PC-3 (cell line): Measurements from ENCODE around the gene KIN. TPM values are rescaled to one million over a fixed set of nuclear protein-coding genes. Genes with fewer than 3 reads are reported as not detected.

Experiments
- ATAC-seq: fragments of 200-7000 bp; cut with Tn5 transposase; 2 replicates; pipeline ENCODE4 v1.9.1; 2020; ENCODE audit warnings: mild to moderate bottlenecking, moderate library complexity
- BruUV-seq: library from RNA; stranded (reverse); fragments of 400-500 nt; replicated peaks from 2 replicates; lab custom pipeline; 2021; lab: Mats Ljungman, UMichigan
- CTCF ChIA-PET: fragments of 300-600 bp; sonication (Branson Sonifier 250); formaldehyde crosslinking; loops from one replicate; lab custom pipeline; 2022; ENCODE audit warnings: antibody characterized with exemption; lab: Charles Lee
- POLR2A ChIA-PET: fragments of 300-600 bp; sonication (Branson Sonifier 250); formaldehyde crosslinking; loops from one replicate; lab custom pipeline; 2022; ENCODE audit warnings: antibody characterized with exemption; ENCODE audit not compliant: unreplicated experiment; lab: Charles Lee
- DNase-seq: peaks from one replicate; pipeline ENCODE4 v3.0.0-alpha.2; 2015
- H2AFZ ChIP-seq: fragments of 300-600 bp; sonication (generic); 2 replicates; pipeline ENCODE4 v1.6.0; 2016; ENCODE audit warnings: antibody characterized with exemption, low read length
- H3F3A ChIP-seq: fragments of 300-600 bp; sonication (generic); one replicate; pipeline ENCODE4 v1.6.0; 2017; ENCODE audit warnings: antibody characterized with exemption, low read length, control low read depth, mild to moderate bottlenecking; ENCODE audit not compliant: unreplicated experiment
- H3K27ac ChIP-seq: fragments of 300-600 bp; sonication (generic); 2 replicates; pipeline ENCODE4 v1.5.1; 2016; ENCODE audit warnings: mild to moderate bottlenecking, low read length
- H3K27me3 ChIP-seq: fragments of 300-600 bp; sonication (generic); 2 replicates; pipeline ENCODE4 v1.6.1; 2016; ENCODE audit warnings: low read length, mixed read lengths
- H3K36me3 ChIP-seq: fragments of 300-600 bp; sonication (generic); 2 replicates; pipeline ENCODE4 v1.6.1; 2016; ENCODE audit warnings: low read depth, mixed run types, low read length, mixed read lengths
- H3K4me1 ChIP-seq: fragments of 300-600 bp; sonication (generic); 2 replicates; pipeline ENCODE4 v1.5.1; 2016; ENCODE audit warnings: low read length; ENCODE audit not compliant: insufficient read depth
- H3K4me2 ChIP-seq: fragments of 300-600 bp; sonication (generic); 2 replicates; pipeline ENCODE4 v1.6.0; 2016; ENCODE audit warnings: low read length
- H3K4me3 ChIP-seq: fragments of 300-600 bp; sonication (generic); 2 replicates; pipeline ENCODE4 v1.5.1; 2016; ENCODE audit warnings: mild to moderate bottlenecking, low read length, mixed read lengths
- H3K79me2 ChIP-seq: fragments of 300-600 bp; sonication (generic); 2 replicates; pipeline ENCODE4 v1.6.1; 2017; ENCODE audit warnings: low read length, mixed read lengths
- H3K9ac ChIP-seq: fragments of 300-600 bp; sonication (generic); 2 replicates; pipeline ENCODE4 v1.6.0; 2016; ENCODE audit warnings: mild to moderate bottlenecking, low read length
- H3K9me2 ChIP-seq: fragments of 300-600 bp; sonication (generic); replicated peaks from 2 replicates; pipeline ENCODE4 v1.6.1; 2016; ENCODE audit warnings: mixed run types, low read length, mixed read lengths
- H3K9me3 ChIP-seq: fragments of 300-600 bp; sonication (generic); 2 replicates; pipeline ENCODE4 v1.6.1; 2016; ENCODE audit warnings: low read length, mixed read lengths
- H4K20me1 ChIP-seq: fragments of 300-600 bp; sonication (generic); 2 replicates; pipeline ENCODE4 v1.6.1; 2016; ENCODE audit warnings: low read length, mixed read lengths
- CTCF ChIP-seq: fragments of 300-600 bp; sonication (generic); conservative IDR thresholded peaks from 2 replicates; pipeline ENCODE4 v1.5.1; 2017; ENCODE audit warnings: antibody characterized with exemption, low read depth, mild to moderate bottlenecking, low read length
- EZH2 ChIP-seq: fragments of 300-600 bp; sonication (generic); IDR thresholded peaks from one replicate; pipeline ENCODE4 v1.6.1; 2017; ENCODE audit warnings: antibody characterized with exemption, mild to moderate bottlenecking, low read length; ENCODE audit not compliant: unreplicated experiment
- EZH2phosphoT487 ChIP-seq: fragments of 300-600 bp; sonication (generic); IDR thresholded peaks from 2 replicates; pipeline ENCODE4 v1.6.1; 2018; ENCODE audit warnings: mild to moderate bottlenecking, antibody characterized with exemption, low read length, borderline replicate concordance
- intact Hi-C: fragments of 100-400 bp; cut with micrococcal nuclease; formaldehyde crosslinking; loops from 2 replicates; pipeline ENCODE4 v1.9.0; 2023
- total RNA-seq: library from RNA; depleted of rRNA; stranded (reverse); fragments of >200 nt; gene quantifications from 2 replicates; pipeline ENCODE4 v1.2.3, GENCODE V29; 2014

Gene KIN
- total RNA-seq, 1 experiment from 2014 or later, result 2.4 TPM

- Histone ChIP-seq H4K20me1 (no peaks in the 10 kb centered on the region), H3K27ac (no peak overlapping the region), H3K79me2 (no peaks in the 10 kb centered on the region), H3K36me3 (no peaks in the 10 kb centered on the region), H3F3A (no peaks in the 10 kb centered on the region), H2AFZ (no peak overlapping the region), H3K4me2 (no peak overlapping the region), H3K9ac (no peak overlapping the region), H3K4me3 (no peak overlapping the region), H3K9me2 (no peaks in the 10 kb centered on the region), H3K27me3 (peaks cover 58% of the 10 kb centered on the region), H3K9me3 (no peaks in the 10 kb centered on the region), H3K4me1 (no peaks in the 10 kb centered on the region)
- no TSS peak for BruUV-seq
- no peak for DNase-seq
- no peak for TF ChIP-seq CTCF
- ChIA-PET POLR2A (no interaction called here), CTCF (no interaction called here)
- intact Hi-C loops, result no loop called here
- ATAC-seq, result no peak
These were observed 64.8 kb downstream of the KIN start for GRCh38 chr10:7722927-7723529.

GRCh38 chr10:7720478-7720877 lies 67.3 kb downstream of the KIN start:
- no peaks in the 10 kb centered on the region for H3K4me1 ChIP-seq
- no peaks in the 10 kb centered on the region for H4K20me1 ChIP-seq
- no peak overlapping the region for H3K4me2 ChIP-seq
- no peaks in the 10 kb centered on the region for H3K36me3 ChIP-seq
- H3K27me3 ChIP-seq, result peaks cover 43% of the 10 kb centered on the region
- ATAC-seq, result no peak
- no peaks in the 10 kb centered on the region for H3F3A ChIP-seq
- ChIA-PET CTCF (no interaction called here), POLR2A (no interaction called here)
- H3K9me2 ChIP-seq, result no peaks in the 10 kb centered on the region
- intact Hi-C loops, result no loop called here
- H2AFZ ChIP-seq, result no peak overlapping the region
- H3K4me3 ChIP-seq, result no peak overlapping the region
- H3K9ac ChIP-seq, result no peak overlapping the region
- no peaks in the 10 kb centered on the region for H3K9me3 ChIP-seq
- H3K79me2 ChIP-seq, result no peaks in the 10 kb centered on the region
- no TSS peak for BruUV-seq
- no peak for TF ChIP-seq EZH2
- DNase-seq, result no peak
- no peak overlapping the region for H3K27ac ChIP-seq

- Histone ChIP-seq H4K20me1 (no peaks in the 10 kb centered on the region), H3K36me3 (no peaks in the 10 kb centered on the region), H3K27ac (no peak overlapping the region), H3K9ac (no peak overlapping the region), H3K79me2 (no peaks in the 10 kb centered on the region), H2AFZ (no peak overlapping the region), H3K4me2 (no peak overlapping the region), H3K9me3 (no peaks in the 10 kb centered on the region), H3K4me1 (no peaks in the 10 kb centered on the region), H3F3A (no peaks in the 10 kb centered on the region), H3K27me3 (peaks cover 39% of the 10 kb centered on the region), H3K4me3 (no peak overlapping the region), H3K9me2 (no peaks in the 10 kb centered on the region)
- ATAC-seq (no peak), DNase-seq (no peak)
- TF ChIP-seq EZH2phosphoT487 (no peak), EZH2 (no peak), CTCF (no peak)
- intact Hi-C loops, result no loop called here
- CTCF ChIA-PET, result no interaction called here
- BruUV-seq, result no TSS peak
- POLR2A ChIA-PET, result no interaction called here
These were observed 69.1 kb downstream of the KIN start for GRCh38 chr10:7718685-7719084.
